Fibroblast of villous mesenchyme (primary cell): ENCODE measurements around the gene STARD4. TPM values are rescaled to one million over a fixed set of nuclear protein-coding genes. Genes with fewer than 3 reads are reported as not detected.

Experiments used
- DNase-seq: peaks from one replicate; pipeline ENCODE4 v3.0.0-alpha.2; 2010; ENCODE audit warnings: low read depth
- H3K4me3 ChIP-seq: 2 replicates; pipeline ENCODE4 v1.5.1; 2011; ENCODE audit warnings: low read depth, mild to moderate bottlenecking, low read length
- total RNA-seq: library from RNA; depleted of rRNA; stranded (reverse); fragments of >200 nt; gene quantifications from 2 replicates; pipeline ENCODE4 v1.2.3, GENCODE V29; 2012
- TF ChIP-seq, protein P1 (sequence below): IDR thresholded peaks from 2 replicates; pipeline ENCODE4 v1.5.1; 2012; ENCODE audit warnings: low read depth, mild to moderate bottlenecking, low read length; ENCODE audit not compliant: insufficient read depth

The STARD4 gene
- total RNA-seq, 1 donor: 147 TPM

DNA sequence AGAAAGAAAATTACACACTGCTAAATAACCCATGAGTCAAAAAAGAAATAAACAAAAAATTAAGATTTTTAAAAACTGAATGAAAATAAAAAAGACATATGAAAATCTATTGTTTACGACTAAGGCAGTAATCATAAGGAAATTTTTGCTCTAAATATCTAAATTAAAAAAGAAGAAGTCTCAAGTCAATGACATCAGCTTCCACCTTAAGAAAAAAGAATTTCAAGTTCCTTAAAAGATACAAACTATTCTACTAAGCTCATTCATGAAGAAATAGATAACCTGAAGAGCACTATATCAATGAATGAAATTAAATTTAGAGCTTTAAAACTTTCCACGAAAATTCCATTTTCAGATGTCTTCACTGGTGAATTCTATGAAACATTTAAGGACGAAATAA is 15.7 kb upstream of the STARD4 start:
- TF ChIP-seq, protein P1, sequence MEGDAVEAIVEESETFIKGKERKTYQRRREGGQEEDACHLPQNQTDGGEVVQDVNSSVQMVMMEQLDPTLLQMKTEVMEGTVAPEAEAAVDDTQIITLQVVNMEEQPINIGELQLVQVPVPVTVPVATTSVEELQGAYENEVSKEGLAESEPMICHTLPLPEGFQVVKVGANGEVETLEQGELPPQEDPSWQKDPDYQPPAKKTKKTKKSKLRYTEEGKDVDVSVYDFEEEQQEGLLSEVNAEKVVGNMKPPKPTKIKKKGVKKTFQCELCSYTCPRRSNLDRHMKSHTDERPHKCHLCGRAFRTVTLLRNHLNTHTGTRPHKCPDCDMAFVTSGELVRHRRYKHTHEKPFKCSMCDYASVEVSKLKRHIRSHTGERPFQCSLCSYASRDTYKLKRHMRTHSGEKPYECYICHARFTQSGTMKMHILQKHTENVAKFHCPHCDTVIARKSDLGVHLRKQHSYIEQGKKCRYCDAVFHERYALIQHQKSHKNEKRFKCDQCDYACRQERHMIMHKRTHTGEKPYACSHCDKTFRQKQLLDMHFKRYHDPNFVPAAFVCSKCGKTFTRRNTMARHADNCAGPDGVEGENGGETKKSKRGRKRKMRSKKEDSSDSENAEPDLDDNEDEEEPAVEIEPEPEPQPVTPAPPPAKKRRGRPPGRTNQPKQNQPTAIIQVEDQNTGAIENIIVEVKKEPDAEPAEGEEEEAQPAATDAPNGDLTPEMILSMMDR: no peak
- no peak for DNase-seq

DNA sequence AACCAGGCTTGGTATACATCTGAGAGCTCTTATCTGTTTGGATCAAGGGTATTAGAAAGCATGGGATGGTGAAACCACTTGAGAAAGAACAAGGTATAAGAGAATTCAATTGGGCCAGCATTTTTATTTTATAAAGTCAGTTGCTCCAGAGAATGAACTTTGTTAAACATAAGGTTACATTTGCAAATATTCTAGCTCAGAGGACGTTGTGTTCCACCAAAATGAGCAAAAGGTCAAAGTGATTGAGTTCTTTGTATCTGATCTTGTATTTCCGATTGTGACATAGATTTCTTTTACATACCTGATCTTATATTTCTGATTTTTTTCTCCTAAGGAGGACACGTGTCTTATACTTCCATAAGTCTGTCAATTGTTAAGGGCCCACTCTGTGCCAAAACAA is 8.6 kb upstream of the STARD4 start:
- H3K4me3 ChIP-seq: no peak overlapping the region
- DNase-seq: no peak
- TF ChIP-seq, protein P1: no peak

More for the DNA sequence above, 15.7 kb upstream of the STARD4 start:
- no peak overlapping the region for H3K4me3 ChIP-seq

DNA sequence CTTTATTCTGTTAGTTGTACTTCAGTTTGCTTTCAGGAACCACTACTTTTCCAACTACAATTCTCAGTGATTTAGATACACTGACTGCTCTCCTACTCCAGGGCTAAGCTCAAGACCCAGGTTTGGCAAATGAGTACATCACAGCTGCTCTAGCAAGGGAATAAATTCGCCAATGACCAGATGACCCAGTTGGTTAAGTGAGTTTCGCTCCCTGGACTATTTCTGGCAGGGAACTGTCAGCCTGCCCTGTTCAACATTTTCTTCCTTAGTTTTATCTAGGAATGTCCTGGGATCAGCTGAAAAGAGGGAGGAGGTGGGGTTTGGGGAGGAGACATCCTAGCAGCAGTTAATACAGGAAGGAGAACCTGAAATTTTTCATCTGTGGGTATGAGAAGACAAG is 6.4 kb upstream of the STARD4 start:
- DNase-seq: peak; percentile 49
- no peak overlapping the region for H3K4me3 ChIP-seq
- TF ChIP-seq, protein P1: no peak

DNA sequence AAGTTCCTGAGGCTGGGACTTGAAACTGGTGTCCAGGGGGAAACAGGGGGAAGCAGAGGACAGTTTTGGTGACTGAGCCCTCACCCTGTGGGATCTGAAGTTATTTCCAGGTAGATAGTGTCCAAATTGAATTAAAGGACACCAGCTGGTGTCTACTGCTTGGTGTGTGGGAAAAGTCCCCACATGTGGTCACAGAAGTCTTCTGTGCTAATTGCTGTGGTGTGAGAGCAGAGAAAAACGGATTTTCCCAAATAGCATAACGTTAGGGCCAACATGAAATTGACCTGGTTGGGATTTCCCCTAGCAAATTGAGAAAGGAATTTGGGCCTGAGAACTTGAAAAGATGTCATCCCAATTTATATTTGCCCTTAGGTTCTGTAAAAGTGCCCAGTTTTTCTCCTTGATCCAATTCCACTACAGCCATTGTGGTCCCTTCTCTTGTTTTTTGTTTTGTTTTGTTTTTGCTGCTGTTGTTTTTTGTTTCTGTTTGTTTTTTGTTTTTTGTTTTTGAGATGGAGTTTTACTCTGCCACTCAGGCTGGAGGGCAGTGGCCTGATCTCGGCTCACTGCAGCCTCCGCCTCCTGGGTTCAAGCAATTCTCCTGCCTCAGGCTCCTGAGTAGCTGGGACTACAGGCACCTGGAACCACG is 5.6 kb upstream of the STARD4 start:
- H3K4me3 ChIP-seq: no peak overlapping the region
- no peak for DNase-seq
- TF ChIP-seq, protein P1: no peak

DNA sequence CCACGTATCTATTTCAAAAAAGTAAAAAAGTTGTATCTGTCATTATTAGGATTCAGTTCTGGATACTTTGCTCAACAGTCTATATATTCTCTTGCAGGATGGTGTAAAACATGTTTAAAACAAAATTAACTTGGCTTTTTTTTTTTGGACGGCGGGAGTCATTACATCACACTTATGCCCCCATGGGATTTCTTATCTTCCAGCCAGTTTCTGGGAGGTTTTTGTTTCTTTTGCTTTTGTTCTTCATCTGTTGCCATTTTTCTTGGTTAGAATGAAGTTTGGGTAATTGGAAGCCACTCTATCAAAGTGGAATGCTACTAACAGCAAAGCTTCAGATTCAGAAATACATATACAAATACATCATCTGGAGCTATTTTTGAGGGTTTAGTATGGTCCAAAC is 1.8 kb upstream of the STARD4 start:
- TF ChIP-seq, protein P1: no peak
- no peak for DNase-seq
- H3K4me3 ChIP-seq: no peak overlapping the region

DNA sequence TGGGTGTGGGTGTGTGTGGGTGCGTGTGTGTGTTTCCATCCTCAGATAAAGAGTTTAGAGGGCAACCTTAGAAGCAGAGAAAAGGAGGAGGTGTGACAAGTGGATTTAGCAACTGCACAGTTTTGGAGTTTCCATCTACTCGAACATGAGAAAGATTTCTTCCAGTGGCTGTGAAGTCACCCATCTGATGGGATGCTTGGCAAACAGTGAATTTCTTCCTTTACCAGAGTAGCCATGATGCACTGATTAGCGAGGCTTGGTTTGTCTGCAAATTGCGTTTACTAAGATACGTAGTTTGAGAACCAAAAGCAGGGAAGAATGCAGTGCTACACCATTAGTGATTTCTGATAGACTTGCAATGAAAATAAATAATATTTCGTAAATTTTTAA is 791 bp upstream of the STARD4 start:
- DNase-seq: no peak
- peak overlapping the region; percentile 98 for H3K4me3 ChIP-seq
- TF ChIP-seq, protein P1: no peak

DNA sequence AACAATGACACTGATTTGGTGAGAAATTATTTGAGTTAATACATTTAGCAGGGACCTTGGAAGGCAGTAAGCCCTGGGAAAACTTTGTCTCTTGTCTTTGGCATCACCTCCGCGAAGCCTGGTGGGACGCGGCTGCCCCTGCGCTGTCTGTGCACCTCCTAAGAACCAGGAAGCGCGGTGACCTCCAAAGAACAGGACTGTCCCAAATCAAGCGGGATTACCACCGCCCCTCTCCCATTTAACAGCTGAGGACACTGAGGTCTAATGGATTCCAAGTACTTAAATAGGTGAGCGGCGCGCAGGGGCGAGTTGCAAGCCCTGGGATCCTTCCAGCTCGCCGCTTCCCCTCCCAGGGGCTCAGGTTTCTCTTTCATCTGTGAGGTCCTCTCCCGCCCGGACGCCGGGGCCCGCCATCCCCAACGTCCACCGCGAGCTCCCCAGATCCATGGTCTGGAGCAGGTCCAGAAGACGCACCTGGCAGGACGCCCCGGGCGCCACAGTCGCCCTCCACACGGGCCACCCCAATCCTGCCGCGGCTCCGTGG is 432 bp downstream of the STARD4 start:
- peak; percentile 68 for DNase-seq
- TF ChIP-seq, protein P1: no peak
- H3K4me3 ChIP-seq: peak overlapping the region; percentile 98
